Liver (tissue), 3 donors: ENCODE measurements around the gene CELF5.

Experiments
- CTCF ChIP-seq: fragments of 150-350 bp; IDR thresholded peaks from 2 replicates; pipeline ENCODE4 v1.5.1; 2017; ENCODE audit warnings: improper control_type of control experiment, low read depth, low read length; ENCODE audit not compliant: missing input control
- FOXA1 ChIP-seq: IDR thresholded peaks from 2 replicates; pipeline ENCODE4 v1.6.1; 2016; ENCODE audit warnings: antibody characterized with exemption
- MAX ChIP-seq: IDR thresholded peaks from 2 replicates; pipeline ENCODE4 v1.6.1; 2016; ENCODE audit warnings: antibody characterized with exemption
- RXRA ChIP-seq, 2 donors: IDR thresholded peaks; 2 replicates each; pipeline ENCODE4 v1.6.1; 2017 to 2018; ENCODE audit warnings: antibody characterized with exemption in 2 of 2, mild to moderate bottlenecking in 1 of 2
- TAF1 ChIP-seq: conservative IDR thresholded peaks from 2 replicates; pipeline ENCODE4 v1.6.1; 2016; ENCODE audit warnings: antibody characterized with exemption, mild to moderate bottlenecking
- TF ChIP-seq, protein P1 (sequence below): IDR thresholded peaks from 2 replicates; pipeline ENCODE4 v1.6.1; 2016; ENCODE audit warnings: antibody characterized with exemption, mild to moderate bottlenecking
- donor health status: healthy.
- donor health status: healthy.

- TF ChIP-seq CTCF = no peak
- TF ChIP-seq TAF1 = no peak
- TF ChIP-seq MAX = no peak
- TF ChIP-seq RXRA (IDR thresholded peaks at IDR 0.05) = no peak
- no peak for TF ChIP-seq FOXA1
- TF ChIP-seq, protein P1, sequence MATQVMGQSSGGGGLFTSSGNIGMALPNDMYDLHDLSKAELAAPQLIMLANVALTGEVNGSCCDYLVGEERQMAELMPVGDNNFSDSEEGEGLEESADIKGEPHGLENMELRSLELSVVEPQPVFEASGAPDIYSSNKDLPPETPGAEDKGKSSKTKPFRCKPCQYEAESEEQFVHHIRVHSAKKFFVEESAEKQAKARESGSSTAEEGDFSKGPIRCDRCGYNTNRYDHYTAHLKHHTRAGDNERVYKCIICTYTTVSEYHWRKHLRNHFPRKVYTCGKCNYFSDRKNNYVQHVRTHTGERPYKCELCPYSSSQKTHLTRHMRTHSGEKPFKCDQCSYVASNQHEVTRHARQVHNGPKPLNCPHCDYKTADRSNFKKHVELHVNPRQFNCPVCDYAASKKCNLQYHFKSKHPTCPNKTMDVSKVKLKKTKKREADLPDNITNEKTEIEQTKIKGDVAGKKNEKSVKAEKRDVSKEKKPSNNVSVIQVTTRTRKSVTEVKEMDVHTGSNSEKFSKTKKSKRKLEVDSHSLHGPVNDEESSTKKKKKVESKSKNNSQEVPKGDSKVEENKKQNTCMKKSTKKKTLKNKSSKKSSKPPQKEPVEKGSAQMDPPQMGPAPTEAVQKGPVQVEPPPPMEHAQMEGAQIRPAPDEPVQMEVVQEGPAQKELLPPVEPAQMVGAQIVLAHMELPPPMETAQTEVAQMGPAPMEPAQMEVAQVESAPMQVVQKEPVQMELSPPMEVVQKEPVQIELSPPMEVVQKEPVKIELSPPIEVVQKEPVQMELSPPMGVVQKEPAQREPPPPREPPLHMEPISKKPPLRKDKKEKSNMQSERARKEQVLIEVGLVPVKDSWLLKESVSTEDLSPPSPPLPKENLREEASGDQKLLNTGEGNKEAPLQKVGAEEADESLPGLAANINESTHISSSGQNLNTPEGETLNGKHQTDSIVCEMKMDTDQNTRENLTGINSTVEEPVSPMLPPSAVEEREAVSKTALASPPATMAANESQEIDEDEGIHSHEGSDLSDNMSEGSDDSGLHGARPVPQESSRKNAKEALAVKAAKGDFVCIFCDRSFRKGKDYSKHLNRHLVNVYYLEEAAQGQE = no peak
Measured at GRCh38 chr19:3196933-3197205, 27.6 kb upstream of the CELF5 start.
